NCI-H1048 (cell line): ENCODE data around the gene AHI1.
"Not testable (repeated sequence)": the region's sequence is repeated elsewhere in the genome, so short reads cannot be mapped to it uniquely, and the experiment has no call there.

Experiments used
- DNase-seq: peaks from one replicate; lab custom pipeline; 2025; lab: John Stamatoyannopoulos, UW

The AHI1 gene

DNA sequence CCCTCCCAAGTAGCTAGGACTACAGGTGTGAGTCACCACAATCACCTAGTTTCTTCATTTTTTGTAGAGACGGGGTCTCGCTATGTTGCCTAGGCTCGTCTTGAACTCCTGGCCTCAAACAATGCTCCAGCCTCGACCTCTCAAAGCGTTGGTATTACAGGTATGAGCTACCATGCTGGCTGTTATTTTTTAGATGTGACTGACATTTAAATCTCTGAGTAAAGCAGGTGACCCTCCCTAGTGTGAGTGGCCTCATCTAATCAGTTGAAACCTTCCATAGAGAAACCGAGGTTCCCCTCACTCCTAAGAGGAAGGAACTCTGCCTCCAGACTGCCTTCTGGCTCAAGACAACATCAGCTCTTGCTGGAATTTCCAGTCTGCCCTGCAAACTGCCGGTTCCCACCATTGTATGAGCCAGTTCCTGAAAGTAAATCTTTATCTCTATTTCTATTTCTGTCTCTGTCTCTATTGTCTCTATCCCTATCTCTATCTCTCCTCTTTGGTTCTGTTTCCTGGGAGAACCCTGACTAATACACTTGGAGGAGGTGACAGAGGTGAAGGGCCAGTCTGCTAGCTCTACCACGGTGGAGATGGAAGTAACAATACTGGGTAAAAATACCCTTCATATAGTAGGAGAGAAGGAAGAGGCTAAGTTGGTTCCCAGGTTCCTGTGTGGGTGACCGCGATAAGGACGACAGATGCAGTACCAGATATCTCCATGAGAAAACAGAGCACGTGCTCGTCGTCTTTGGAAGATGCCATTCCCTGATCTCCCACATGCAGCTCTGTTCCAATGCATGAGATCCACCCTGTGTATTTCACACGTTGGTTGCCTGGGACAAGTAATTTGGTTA lies 235.4 kb downstream of the AHI1 start:
- DNase-seq: no peak

GRCh38 chr6:135260612-135261011 lies 236.9 kb downstream of the AHI1 start:
- DNase-seq: no peak

DNA sequence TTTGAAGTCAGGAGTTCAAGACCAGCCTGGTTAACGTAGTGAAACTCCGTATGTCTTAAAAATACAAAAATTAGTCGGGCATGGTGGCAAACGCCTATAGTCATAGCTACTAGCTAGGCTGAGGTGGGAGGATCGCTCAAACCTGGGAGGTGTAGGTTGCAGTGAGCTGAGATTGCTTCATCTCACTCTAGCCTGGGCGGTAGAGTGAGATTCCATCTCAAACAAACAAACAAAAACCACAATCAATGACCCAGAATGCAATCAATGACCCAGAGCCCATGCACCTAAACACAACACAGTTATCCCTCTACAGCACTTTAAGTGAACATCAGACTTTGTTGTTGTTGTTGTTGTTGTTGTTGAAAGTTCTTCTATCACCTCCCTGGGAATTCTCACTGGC lies 238.6 kb downstream of the AHI1 start:
- no peak for DNase-seq

GRCh38 chr6:135257631-135258405 lies 239.7 kb downstream of the AHI1 start:
- no peak for DNase-seq

GRCh38 chr6:135256866-135257265 lies 240.7 kb downstream of the AHI1 start:
- no peak for DNase-seq

DNA sequence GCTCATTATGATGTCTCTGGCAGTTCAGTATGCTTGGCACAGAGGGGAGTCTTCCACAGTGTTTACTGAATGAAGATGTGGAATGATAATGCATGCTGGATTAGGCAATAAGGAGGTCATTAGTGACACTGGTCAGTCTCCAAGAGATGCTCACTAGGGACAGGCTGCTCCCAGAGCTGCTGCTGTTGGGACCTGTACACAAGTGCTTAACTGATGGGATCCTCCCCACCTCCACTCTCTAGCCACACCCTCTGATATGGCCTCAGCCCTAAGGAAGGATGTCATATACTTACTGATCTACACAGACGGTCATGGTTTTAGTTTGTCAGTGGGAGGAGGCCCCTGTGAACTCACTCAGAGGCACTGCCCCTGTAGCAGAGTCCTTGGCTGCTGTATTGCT lies 243.1 kb downstream of the AHI1 start:
- DNase-seq: no peak

- DNase-seq: peak; percentile 27
These were observed 245.8 kb downstream of the AHI1 start for GRCh38 chr6:135251498-135252441.

- peak; percentile 86 for DNase-seq
These were observed 246.6 kb downstream of the AHI1 start for GRCh38 chr6:135250751-135251497.

DNA sequence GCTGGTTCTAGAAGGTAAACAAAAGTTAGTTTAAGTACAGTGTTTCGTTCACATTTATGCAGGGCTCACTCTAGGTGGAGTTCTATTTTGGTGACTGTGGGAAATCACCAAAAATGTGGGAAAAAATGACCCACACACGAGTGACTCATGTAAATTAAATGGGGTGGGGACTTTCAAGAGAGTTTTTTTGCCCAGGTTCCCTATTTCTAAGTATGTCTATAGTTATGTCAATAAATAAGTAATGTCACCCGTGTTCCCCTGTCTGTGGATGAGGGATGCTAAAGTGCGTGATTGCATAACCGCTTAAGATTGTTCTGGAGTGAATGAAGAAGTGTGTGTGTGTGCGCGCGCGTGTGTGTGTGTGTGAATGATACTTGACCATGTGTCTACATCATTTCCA lies 247.3 kb downstream of the AHI1 start:
- no peak for DNase-seq

GRCh38 chr6:135246412-135247012 lies 251.0 kb downstream of the AHI1 start:
- not testable (repeated sequence) for DNase-seq

DNA sequence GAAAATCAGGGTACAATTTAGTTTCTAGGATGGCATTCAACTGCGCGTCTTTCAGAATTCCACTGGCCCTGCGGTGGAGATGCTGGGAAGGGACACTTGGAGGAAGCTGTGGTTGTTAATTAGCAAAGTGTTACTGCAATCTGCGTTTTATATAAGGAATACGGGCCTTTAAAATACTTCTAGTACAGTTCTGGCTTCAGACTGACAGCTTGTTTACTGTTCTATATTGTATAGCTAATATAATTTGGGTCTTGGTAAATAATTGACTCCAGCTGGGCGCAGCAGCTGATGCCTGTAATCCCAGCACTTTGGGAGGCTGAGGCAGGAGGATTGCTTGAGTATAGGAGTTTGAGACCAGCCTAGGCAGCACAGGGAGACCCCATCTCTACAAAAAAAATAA lies 252.7 kb downstream of the AHI1 start:
- DNase-seq: no peak

DNA sequence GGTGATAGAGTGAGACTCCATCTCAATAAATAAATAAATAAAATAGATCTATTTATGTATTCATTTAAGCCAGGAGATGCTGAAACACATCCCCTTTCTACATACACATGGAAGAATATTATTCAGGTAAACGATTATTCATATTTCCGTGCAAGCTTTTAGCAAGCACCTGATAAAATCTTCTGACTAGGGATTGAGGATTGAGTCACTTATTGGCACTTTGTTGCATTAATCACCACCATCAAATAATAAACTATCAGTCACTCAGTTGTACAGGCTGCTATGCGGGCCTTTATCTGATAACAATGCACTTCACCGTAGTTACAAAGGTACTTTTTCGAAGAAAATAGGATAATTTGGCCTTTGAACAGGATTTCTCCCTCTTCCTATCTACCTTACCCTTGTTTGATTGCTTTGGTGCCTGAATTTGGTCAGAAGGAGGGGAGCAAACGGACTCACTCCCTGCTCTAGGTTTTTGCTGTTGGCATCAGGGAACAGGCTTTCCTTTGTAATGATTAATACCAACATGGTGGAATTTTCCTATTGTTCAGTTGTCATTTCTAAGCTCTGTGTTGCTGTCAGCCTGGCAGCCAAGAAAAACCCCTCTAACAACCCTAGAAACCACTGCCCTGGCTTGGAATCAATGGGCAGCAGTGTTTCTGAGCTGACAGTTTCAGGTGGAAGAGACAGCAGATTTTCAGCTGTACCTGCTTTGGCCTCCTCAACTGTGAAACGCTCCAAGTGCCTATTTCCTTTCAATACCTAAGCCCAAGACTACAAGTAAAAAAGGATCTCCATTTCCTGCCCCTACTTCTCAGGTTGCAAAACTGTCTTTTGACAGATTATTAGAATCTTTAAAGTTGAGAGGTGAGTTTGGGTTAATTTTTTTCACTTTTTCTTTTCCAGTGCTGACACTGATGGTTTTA lies 253.4 kb downstream of the AHI1 start:
- no peak for DNase-seq

GRCh38 chr6:135240711-135241110 lies 256.8 kb downstream of the AHI1 start:
- DNase-seq: no peak

DNA sequence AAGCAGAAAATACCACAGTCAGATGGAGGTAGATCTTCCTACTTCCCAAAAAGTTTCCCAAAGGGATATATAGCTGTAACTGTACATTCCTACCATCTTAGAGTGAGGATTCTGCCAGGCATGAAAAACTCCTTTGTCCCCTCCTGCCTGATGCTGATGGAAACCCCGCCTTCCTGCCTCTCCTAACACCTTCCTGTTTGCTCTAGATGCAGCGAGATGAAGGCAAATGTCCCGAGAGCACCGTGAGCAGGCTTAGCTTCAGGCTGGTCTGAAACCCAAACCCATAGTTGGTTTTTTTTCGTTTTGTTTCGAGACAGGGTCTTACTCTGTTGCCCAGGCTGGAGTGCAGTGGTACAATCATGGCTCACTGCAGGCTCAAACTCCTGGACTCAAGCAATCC lies 260.8 kb downstream of the AHI1 start:
- no peak for DNase-seq

DNA sequence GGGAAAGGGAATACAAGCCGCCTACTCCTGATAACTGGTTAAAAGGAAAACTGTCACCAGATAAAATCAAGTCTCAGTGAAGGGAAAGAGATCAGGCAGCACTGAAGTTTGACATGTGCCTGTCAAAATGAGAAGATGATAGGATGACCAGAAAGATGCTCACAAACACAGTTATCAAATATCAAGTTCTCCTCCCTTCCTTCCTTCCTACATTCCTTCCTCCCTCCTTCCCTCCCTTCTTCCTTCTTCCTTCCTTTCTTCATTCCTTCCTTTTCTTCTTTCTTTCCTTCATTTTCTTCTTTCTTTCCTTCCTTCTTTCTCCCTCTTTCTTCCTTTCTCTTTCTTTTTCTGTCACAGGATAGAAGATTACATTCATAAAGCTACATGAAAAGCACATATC lies 261.2 kb downstream of the AHI1 start:
- DNase-seq: no peak

- DNase-seq: no peak
These were observed 261.8 kb downstream of the AHI1 start for GRCh38 chr6:135235716-135236115.

- DNase-seq: no peak
These were observed 263.1 kb downstream of the AHI1 start for GRCh38 chr6:135234492-135234780.

- DNase-seq: no peak
These were observed 263.7 kb downstream of the AHI1 start for GRCh38 chr6:135233686-135234491.
